Measurements from ENCODE around the gene LBH. TPM values are rescaled to one million over a fixed set of nuclear protein-coding genes. Genes with fewer than 3 reads are reported as not detected.

Gene LBH
- polyA plus RNA-seq, 1 donor (not counting 4 experiments of a cell fraction or from before 2014, with no cell fraction given): 0.83 TPM

DNA sequence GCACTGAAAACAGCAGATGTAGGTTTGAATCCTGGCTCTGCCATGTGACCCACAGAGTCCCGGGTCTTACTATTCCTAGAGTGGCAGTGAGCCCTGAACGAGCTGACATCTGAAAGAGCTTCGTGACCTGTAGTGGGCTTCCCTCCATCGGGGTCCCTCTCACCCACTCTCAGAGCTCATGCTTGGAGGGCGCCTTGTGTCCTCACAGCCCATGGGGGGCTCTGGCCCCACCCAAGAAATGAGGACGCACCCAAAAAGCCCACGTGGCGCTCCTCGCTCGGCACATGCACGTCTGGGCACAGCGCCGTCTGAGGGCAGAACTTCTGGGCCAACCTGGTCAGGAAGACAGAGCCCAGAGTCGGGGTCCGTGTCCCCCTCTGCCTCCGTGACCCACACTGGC is 23.7 kb downstream of the LBH start:
- Histone ChIP-seq H2AFZ (ENCODE audit: control insufficient read depth, low read length) (no peak overlapping the region), H4K20me1 (ENCODE audit: control insufficient read depth, extremely low read depth, insufficient read depth, low read length) (no peaks in the 10 kb centered on the region), H3K36me3 (ENCODE audit: control insufficient read depth in 2 of 2, extremely low read depth in 1 of 2, insufficient read depth in 2 of 2, low read length in 2 of 2) (no peaks in the 10 kb centered on the region), H3K79me2 (ENCODE audit: control insufficient read depth, insufficient read depth, low read length) (no peaks in the 10 kb centered on the region), H3K9me1 (ENCODE audit: control insufficient read depth, extremely low read depth, insufficient read depth, low read length) (no peaks in the 10 kb centered on the region), H3K27ac (ENCODE audit: control insufficient read depth, insufficient read depth, low read length) (no peak overlapping the region), H3K4me3 (ENCODE audit: control insufficient read depth in 2 of 3, extremely low read depth in 1 of 3, insufficient read depth in 2 of 3, low read depth in 1 of 3, low read length in 3 of 3) (no peak overlapping the region), H3K27me3 (ENCODE audit: control insufficient read depth, extremely low read depth, insufficient read depth, low read length) (no peaks in the 10 kb centered on the region), H3K4me1 (ENCODE audit: control insufficient read depth, extremely low read depth, insufficient read depth, low read length) (peaks cover 6% of the 10 kb centered on the region), H3K9me3 (ENCODE audit: control insufficient read depth, low read depth, low read length) (no peaks in the 10 kb centered on the region), H3K9ac (ENCODE audit: control insufficient read depth, extremely low read depth, insufficient read depth, low read length) (no peak overlapping the region), H3K4me2 (ENCODE audit: control insufficient read depth, extremely low read depth, insufficient read depth, low read depth, low read length) (no peak overlapping the region)
- TF ChIP-seq EZH2 (IDR thresholded peaks at IDR 0.05; ENCODE audit: low read length): no peak
- TF ChIP-seq, protein P1, sequence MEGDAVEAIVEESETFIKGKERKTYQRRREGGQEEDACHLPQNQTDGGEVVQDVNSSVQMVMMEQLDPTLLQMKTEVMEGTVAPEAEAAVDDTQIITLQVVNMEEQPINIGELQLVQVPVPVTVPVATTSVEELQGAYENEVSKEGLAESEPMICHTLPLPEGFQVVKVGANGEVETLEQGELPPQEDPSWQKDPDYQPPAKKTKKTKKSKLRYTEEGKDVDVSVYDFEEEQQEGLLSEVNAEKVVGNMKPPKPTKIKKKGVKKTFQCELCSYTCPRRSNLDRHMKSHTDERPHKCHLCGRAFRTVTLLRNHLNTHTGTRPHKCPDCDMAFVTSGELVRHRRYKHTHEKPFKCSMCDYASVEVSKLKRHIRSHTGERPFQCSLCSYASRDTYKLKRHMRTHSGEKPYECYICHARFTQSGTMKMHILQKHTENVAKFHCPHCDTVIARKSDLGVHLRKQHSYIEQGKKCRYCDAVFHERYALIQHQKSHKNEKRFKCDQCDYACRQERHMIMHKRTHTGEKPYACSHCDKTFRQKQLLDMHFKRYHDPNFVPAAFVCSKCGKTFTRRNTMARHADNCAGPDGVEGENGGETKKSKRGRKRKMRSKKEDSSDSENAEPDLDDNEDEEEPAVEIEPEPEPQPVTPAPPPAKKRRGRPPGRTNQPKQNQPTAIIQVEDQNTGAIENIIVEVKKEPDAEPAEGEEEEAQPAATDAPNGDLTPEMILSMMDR (optimal IDR thresholded peaks at IDR 0.05 in 1 of 3, IDR thresholded peaks at IDR 0.05 in 1 of 3, conservative IDR thresholded peaks at IDR 0.05 in 1 of 3; ENCODE audit: extremely low read depth in 1 of 3, insufficient read depth in 2 of 3, low read length in 3 of 3): no peak
- no peak for DNase-seq (ENCODE audit: low read depth, low spot score)
- dilution Hi-C loops (cut with MboI; ENCODE audit: extremely low pct_ligation_motif_present, low sequenced_read_pairs): no loop called here
- FAIRE-seq: no peak

DNA sequence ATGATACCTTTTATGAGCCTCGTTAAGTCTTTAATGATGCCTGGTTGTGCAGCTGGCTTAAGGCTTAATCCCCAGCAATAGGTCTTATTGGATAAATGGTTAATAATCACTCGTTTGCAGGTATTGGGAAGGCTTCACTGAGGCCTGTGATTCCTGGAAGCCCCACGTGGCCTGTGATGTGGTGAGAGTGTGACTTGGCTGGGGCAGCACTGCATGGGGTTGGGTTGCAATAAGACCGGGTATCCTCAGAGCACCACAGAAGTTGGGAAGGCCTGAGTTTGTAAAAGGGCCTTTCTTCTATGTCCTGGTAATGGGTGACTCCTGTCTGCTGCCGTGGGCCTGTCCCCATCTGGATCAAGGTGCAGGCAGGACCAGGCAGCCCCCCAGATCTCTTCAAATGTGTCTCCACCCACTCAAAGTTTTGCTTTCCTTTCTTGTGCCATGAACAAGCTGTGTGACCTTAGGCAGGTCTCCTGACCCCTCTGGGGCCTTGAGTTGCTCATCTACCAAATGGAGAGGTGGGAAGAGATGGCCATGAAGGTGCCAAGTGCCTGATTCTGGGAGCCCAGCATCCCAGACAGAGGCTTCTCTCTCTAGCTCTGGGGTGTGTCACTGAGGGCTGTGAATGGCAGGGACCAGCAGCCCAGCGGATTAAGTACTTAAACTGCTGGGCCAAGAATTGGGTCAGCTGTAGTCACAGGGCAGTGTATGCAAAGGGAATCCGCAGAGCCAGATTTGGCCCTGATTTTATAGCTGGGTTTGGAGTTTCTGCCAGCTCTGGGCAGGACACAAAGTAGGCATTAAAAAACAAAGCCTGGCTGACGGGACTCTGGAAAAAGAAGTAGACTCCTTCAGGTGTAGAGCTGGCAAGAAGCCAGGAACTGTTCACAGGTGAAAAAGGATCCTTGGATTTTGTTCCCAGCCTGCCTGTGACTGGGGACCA is 24.4 kb downstream of the LBH start:
- no peaks in the 10 kb centered on the region for H3K36me3 ChIP-seq (ENCODE audit: control insufficient read depth in 2 of 2, extremely low read depth in 1 of 2, insufficient read depth in 2 of 2, low read length in 2 of 2)
- no peak overlapping the region for H2AFZ ChIP-seq (ENCODE audit: control insufficient read depth, low read length)
- dilution Hi-C loops (cut with MboI; ENCODE audit: extremely low pct_ligation_motif_present, low sequenced_read_pairs): no loop called here
- H4K20me1 ChIP-seq (ENCODE audit: control insufficient read depth, extremely low read depth, insufficient read depth, low read length): no peaks in the 10 kb centered on the region
- no peak overlapping the region for H3K4me2 ChIP-seq (ENCODE audit: control insufficient read depth, extremely low read depth, insufficient read depth, low read depth, low read length)
- TF ChIP-seq EZH2 (IDR thresholded peaks at IDR 0.05; ENCODE audit: low read length): no peak
- TF ChIP-seq, protein P1 (optimal IDR thresholded peaks at IDR 0.05 in 1 of 3, IDR thresholded peaks at IDR 0.05 in 1 of 3, conservative IDR thresholded peaks at IDR 0.05 in 1 of 3; ENCODE audit: extremely low read depth in 1 of 3, insufficient read depth in 2 of 3, low read length in 3 of 3): no peak
- no peaks in the 10 kb centered on the region for H3K9me1 ChIP-seq (ENCODE audit: control insufficient read depth, extremely low read depth, insufficient read depth, low read length)
- H3K79me2 ChIP-seq (ENCODE audit: control insufficient read depth, insufficient read depth, low read length): no peaks in the 10 kb centered on the region
- FAIRE-seq (no peak), DNase-seq (ENCODE audit: low read depth, low spot score) (no peak)
- no peak overlapping the region for H3K9ac ChIP-seq (ENCODE audit: control insufficient read depth, extremely low read depth, insufficient read depth, low read length)
- H3K4me3 ChIP-seq (ENCODE audit: control insufficient read depth in 2 of 3, extremely low read depth in 1 of 3, insufficient read depth in 2 of 3, low read depth in 1 of 3, low read length in 3 of 3): no peak overlapping the region
- H3K4me1 ChIP-seq (ENCODE audit: control insufficient read depth, extremely low read depth, insufficient read depth, low read length): peaks cover 6% of the 10 kb centered on the region
- no peaks in the 10 kb centered on the region for H3K9me3 ChIP-seq (ENCODE audit: control insufficient read depth, low read depth, low read length)
- H3K27me3 ChIP-seq (ENCODE audit: control insufficient read depth, extremely low read depth, insufficient read depth, low read length): peaks cover 3% of the 10 kb centered on the region
- H3K27ac ChIP-seq (ENCODE audit: control insufficient read depth, insufficient read depth, low read length): no peak overlapping the region
